Occipital lobe (tissue), 2 donors: ENCODE measurements around the gene ISCA2. TPM values are rescaled to one million over a fixed set of nuclear protein-coding genes. Genes with fewer than 3 reads are reported as not detected.
A peak's percentile ranks its signal among the peaks of the same experiment; 100 is the strongest.

Source experiments
- DNase-seq: peaks from one replicate; lab custom pipeline; 2025; lab: John Stamatoyannopoulos, UW
- total RNA-seq: library from RNA; depleted of rRNA; stranded (reverse); fragments of >200 nt; gene quantifications from one replicate; pipeline ENCODE4 v1.2.3, GENCODE V29; 2014

Gene ISCA2
- total RNA-seq, 1 donor from 2014 or later: 20.1 TPM

- DNase-seq: no peak
These were observed 11.0 kb upstream of the ISCA2 start for GRCh38 chr14:74482571-74482970.

- no peak for DNase-seq
These were observed 10.2 kb upstream of the ISCA2 start for GRCh38 chr14:74483321-74483720.

DNA sequence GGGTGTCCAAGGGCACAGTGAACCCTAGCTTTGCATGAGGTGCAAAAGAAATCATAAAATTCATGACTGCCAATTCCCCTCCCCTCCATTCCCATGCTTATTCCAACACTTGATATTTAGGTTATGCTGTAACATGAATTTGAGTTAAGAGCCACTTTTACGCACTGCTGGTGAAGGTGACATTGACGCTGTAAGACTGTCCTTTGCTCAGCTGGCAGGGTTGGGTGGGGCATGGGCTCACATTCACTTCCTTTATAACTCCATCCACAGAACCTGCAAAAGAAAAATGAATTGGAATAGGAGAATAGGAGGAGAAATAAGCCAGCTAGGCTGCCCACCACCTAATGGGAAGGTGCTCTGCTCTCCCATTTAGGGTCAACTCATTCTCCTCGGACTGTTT, 7.4 kb upstream of the ISCA2 start:
- no peak for DNase-seq

- no peak for DNase-seq
These were observed 4.7 kb upstream of the ISCA2 start for GRCh38 chr14:74488786-74489397.

DNA sequence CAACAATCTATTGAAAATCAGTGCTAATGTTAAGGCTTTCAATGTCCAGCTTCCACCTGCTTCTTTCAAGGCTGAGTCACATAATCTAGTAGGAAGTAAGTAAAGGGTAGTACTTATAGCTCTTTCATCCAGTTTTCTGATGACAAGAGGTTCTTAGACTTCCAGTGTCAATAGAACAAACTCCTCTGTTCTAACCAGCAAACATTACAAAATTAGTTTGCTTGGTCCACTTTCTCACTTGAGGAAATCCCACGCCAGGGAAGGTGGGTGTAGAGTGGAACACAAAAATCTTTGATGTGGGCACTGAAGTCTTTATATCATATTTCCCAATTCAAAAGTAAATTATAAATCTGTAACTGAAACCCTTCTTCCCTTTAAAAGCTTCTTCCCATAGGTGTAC, 3.1 kb upstream of the ISCA2 start:
- no peak for DNase-seq

GRCh38 chr14:74491956-74492775, 1.4 kb upstream of the ISCA2 start:
- DNase-seq: no peak

GRCh38 chr14:74492776-74493342, 706 bp upstream of the ISCA2 start, which contains the start of gene NPC2:
NPC2 (minus strand) TSS chr14:74493305; CDS start chr14:74493274, 31 bp downstream.
- no peak for DNase-seq

- no peak for DNase-seq
These were observed 1.8 kb downstream of the ISCA2 start for GRCh38 chr14:74495356-74495755.

DNA sequence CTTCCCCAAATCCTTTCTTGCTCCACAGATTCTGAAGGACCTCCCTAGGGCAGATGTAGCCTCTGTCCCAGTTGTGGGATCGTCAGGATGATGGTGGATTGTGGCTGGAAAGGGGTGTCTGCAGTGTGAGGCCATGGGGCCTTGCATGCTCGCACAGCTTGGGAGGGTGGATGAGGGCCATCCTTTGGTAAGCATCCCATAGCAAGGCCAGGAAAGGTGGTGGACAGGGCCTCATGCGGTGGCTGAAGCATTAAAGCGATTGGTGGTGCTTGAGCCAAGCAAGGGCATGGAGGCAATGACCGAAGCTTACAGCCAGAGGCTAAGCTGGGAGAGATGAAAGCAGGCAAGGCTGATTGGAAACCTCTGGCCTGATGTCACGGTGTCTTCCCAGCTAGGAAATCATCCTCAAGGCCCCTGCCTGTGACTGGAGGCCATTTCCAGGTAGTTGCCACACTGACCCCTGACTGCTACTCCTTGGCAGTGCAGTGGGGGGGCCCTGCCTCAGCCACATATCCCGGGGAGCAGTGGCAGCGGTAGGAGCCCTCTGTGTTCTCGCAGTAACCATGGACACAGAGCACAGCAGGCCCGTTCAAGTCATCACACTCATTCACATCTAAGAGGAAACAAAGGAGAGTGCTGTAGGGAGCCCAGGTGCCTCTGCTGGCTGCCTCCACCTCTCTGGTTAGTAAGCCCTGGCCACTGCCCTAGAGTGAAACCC, 7.0 kb downstream of the ISCA2 start:
- DNase-seq: no peak

DNA sequence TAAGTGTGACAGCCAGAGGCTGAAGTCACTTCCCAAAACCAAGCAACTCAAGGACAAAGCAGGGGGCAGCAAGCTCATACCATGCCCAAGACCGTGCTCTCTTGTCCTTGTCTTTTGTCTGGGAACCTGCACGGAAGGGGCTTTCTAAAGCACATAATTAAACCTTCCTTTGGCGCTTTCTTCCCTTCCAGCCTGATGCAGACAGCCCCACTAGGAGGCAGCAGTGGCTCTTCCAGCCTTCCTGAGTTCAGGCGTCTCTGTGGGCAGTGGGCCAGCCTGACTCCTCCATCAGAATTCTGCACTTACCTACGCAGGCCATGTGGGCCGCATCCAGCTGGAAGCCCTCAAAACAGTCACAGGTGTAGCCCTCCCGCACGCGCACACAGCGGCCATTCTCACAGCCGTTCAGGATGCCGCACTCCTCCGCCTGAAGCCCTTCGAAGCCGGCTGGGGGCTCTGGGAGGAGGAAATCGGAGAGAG, 7.6 kb downstream of the ISCA2 start:
- peak; percentile 35 for DNase-seq

- DNase-seq: no peak
These were observed 8.1 kb downstream of the ISCA2 start for GRCh38 chr14:74501691-74502090.

GRCh38 chr14:74502236-74503019, 8.9 kb downstream of the ISCA2 start:
- DNase-seq: peak; percentile 9

DNA sequence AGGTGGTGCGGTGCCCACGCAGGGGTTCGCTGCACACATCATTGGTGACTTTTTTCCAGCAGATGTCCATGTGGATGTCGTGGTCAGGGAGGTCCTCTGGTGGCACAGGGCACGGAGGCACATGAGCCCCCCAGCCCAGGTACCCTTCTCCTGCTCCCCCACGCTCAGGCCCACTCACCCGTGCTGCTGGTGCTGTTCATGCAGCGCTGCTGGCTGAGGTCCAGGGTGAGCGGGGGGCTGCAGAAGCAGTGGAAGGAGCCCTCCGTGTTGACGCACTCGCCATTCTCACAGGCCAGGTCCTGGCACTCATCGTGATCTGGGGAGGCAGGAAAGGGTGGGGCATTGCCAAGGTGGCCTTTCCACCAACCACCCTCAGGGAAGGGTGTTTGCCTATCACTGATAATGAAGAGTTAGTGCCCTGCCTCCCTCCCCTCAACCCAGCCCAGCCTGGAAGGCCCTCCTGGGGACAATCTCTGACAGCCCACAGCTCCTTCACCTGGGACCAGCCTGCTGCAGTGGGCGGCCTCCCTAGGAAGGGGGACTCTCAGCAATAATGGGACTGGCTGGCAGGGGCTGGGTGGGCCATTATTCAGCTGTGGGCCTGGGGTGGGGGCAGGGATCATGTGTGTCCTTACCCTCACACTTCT, 9.8 kb downstream of the ISCA2 start:
- DNase-seq: no peak

GRCh38 chr14:74503938-74504335, 10.4 kb downstream of the ISCA2 start:
- no peak for DNase-seq

GRCh38 chr14:74504412-74504811, 10.8 kb downstream of the ISCA2 start:
- no peak for DNase-seq

DNA sequence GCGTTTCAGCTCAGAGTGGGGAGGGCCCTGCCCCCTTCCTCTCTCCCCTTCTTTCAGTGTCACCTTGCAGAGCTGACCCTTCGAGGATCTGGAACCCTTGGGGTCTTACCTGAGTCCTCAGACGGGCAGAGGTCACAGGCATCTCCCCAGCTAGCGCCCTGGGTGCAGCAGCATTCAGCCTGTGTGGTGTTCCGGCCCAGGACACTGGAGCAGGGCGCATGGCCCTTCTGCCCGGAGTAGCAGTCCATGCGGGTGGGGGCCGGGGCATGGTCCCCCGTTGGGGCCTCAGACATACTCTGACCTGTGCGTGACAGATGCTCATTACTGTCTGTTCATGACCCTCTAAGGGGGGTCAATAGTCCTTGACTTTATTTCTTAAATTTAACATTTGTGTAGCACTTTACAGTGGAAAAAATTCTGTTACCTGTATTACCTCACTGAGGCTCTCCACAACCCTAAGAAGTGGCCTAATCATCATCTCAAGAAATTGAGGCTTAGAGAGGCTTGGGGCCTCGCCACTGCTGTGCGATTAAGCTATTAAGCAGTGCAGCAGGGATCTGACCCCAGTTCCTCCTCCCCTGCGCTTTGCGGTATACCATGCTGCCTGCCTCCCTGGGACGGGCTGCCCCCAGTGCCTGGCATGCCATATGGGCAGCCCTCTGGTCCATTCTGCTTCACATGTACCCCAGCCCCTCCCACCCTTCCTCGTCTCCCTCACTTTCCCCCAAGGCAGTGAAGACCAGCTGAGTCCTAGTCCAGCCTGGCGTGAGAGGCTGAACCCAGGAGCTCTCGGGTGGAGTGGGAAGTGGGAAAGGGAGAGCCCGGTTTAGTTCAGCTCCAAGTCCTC, 11.5 kb downstream of the ISCA2 start:
- no peak for DNase-seq

DNA sequence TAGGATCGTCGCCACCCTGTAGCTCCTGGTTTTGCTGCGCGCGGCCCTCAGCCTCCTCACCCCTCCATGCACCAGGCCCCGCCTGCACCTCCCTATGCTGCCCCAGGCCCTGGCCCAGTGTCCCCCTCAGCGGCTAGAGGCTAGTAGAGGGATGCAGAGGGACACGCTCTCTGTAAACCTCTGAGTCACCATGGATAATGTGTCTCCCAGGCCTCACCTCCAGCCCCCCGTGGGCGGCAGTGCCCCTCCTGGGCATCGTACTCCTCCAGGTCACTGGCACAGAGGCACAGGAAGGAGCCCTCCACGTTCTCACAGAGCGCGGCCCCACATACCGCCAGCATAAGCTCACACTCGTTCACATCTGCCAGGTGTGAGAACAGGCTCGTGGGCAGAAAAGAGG, 12.3 kb downstream of the ISCA2 start:
- no peak for DNase-seq

DNA sequence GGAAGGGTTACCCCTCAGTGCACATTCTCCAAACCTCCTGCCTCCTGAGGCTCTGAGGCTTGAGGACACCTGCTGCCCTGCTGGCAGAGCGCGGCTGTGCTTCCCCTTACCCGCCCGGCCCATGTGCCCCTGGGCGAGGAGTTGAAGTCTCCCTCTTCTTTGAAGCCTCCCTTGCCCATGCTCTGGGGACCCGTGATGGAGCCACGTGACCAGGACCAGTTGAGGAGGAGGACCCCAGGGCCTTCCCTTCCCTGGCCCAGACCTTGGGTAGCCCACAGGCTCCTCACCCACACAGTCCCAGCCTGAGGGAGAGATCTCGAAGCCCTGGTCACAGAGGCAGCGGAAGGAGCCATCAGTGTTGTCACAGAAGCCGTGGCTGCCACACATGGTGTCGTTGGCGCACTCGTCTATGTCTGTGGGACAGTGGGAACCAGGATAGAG, 12.9 kb downstream of the ISCA2 start:
- no peak for DNase-seq

DNA sequence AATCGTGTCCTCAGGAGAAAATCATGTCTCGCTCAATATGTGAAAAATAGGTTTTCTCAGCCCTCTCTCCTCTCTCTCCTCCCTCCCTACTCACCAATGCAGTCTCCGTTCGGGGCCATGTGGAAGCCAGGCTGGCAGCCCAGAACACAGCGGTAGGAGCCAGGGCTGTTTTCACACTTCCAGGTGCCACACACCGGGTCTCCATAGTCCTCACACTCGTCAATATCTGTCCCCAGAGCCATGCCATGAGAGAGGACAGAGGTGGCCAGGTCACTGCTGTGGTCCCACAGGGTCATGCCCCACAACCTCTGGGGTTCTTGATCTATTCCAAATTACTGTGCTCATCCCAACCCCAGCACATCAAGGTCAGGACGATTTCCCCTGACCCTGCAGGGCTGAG, 13.5 kb downstream of the ISCA2 start:
- no peak for DNase-seq

DNA sequence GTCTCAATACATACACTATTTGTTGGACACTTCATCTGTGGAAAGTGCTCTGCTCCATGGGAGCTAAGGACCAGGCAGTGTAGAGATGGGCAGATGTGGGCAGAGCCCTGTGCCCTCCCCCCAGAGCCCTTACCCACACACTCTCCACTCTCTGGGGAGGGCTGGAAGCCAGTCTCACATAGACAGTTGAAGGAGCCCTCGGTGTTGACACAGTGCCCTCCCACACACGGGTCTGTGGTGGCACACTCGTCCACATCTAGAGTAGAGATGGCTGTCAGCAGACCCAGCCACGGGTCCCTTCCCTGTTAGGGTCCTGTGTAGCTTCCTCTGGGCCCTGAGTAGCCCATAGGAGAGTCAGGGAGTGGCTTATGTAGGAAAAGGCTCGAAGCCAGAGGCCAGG, 14.3 kb downstream of the ISCA2 start:
- DNase-seq: no peak
